Measurements from ENCODE around the gene TTBK1.

TTBK1 gene

DNA sequence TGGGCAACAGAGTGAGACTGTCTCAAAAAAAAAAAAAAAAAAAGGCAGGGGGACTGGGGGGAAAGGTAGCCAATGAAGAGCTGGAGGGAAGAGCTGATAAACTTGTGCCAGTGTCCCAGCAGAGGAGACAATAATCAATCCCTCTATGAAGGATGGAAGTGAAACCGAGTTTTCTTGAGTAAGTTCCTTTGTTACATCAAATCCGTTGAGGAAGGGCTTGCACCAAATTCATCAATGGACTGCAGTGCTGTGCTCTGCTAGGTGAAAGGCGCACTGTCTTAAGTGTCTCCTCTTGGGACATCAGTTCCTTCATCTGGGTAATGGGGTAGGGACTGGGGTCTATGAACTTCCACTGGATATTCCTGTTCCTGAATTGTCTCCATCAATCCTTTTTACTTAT is 68.4 kb downstream of the TTBK1 start:
- H3K4me3 Mint-ChIP-seq = no peak overlapping the region
- peaks cover 14% of the 10 kb centered on the region for H3K27me3 Mint-ChIP-seq
- no peaks in the 10 kb centered on the region for H3K36me3 Mint-ChIP-seq (ENCODE audit: low read depth)
- H3K4me1 Mint-ChIP-seq (ENCODE audit: low read depth) = peaks cover 48% of the 10 kb centered on the region
- intact Hi-C loops (cut with micrococcal nuclease) = no loop called here
- no peaks in the 10 kb centered on the region for H3K9me3 Mint-ChIP-seq
- H3K27ac Mint-ChIP-seq = no peak overlapping the region

DNA sequence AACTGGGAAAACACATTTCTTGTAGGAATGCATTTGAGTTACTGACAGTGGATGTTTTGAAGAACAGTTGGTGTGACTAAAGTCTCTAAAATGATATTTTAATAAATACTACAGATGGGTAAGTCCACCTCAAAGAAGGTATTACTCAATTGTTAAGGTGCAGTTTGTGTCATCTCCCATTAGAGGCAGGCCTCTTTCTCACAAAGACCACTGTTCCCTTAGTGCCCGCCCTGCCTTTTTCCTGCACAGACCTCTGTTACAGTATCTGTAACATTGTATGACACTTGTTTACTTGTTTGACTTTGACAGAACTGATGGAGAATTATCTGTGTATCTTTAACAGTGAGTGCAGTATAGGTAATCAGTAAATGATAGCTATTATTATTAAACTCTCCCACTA is 70.5 kb downstream of the TTBK1 start:
- Mint-ChIP-seq H3K4me3 (no peak overlapping the region), H3K36me3 (ENCODE audit: low read depth) (no peaks in the 10 kb centered on the region), H3K4me1 (ENCODE audit: low read depth) (peaks cover 43% of the 10 kb centered on the region), H3K27me3 (peaks cover under 1% of the 10 kb centered on the region), H3K27ac (no peak overlapping the region), H3K9me3 (no peaks in the 10 kb centered on the region)
- intact Hi-C loops (cut with micrococcal nuclease) = no loop called here

DNA sequence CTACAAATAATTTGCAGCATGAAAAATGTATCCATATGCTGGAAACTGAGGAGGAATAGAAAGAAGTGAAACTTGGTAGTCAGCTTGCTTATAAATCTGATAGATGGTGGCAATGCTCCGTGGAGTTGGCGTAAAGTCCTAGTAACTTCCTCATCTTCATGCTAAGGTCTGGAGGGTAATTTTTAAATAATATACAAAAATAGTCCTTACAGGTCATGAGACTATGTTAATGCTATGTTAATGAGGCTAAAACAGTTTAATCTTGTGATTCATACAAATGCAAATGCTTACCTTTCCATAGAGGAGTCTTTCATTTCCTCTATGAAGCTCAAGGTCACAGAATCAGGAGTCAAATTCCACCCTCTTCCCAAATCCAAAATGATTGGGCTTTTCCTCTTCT is 74.7 kb downstream of the TTBK1 start:
- Mint-ChIP-seq H3K27me3 (no peaks in the 10 kb centered on the region), H3K4me1 (ENCODE audit: low read depth) (peaks cover 27% of the 10 kb centered on the region), H3K27ac (no peak overlapping the region), H3K4me3 (no peak overlapping the region), H3K9me3 (no peaks in the 10 kb centered on the region), H3K36me3 (ENCODE audit: low read depth) (no peaks in the 10 kb centered on the region)
- intact Hi-C loops (cut with micrococcal nuclease) = no loop called here

DNA sequence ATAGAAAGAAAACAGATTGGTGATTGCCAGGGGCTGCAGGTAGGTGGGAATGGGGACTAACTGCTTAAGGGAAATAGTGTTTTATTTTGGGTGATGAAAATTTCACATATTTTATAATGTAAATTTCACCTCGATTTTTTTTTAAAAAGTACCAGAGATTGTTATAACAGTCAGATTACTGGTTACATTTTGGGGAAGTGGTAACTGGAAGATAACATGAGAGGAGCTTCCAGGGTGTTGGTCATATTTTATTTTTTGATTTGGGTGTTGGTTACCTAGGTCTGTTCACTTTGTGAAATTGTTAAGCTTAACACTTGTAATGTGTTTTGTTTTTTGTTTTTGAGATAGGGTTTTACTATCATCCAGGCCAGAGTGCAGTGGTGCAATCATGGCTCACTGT is 82.6 kb downstream of the TTBK1 start:
- H3K36me3 Mint-ChIP-seq (ENCODE audit: low read depth) = peaks cover 6% of the 10 kb centered on the region
- H3K4me3 Mint-ChIP-seq = no peak overlapping the region
- no peak overlapping the region for H3K27ac Mint-ChIP-seq
- no peaks in the 10 kb centered on the region for H3K27me3 Mint-ChIP-seq
- no peaks in the 10 kb centered on the region for H3K9me3 Mint-ChIP-seq
- H3K4me1 Mint-ChIP-seq (ENCODE audit: low read depth) = peaks cover 13% of the 10 kb centered on the region
- intact Hi-C loops (cut with micrococcal nuclease) = no loop called here

DNA sequence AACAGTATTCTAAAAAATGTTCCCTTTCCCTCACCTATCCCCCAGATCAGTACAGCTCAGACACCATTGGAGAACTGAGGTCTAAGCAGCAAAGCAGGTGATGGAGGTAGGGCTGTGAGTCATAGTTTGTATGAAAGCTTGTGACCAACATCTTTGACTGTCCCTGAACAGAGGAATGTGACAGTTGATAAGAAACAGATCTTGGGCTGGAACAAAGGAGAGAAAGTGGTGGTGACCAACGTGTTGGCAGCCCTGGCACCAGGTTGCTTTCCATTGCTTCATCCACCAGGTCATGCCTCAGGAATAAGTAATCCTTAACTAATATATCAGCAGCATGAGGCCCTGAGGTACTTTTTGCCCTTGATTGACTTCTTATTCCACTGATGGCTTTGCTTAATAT is 85.2 kb downstream of the TTBK1 start:
- H3K36me3 Mint-ChIP-seq (ENCODE audit: low read depth) = peaks cover 6% of the 10 kb centered on the region
- H3K4me1 Mint-ChIP-seq (ENCODE audit: low read depth) = peaks cover 20% of the 10 kb centered on the region
- H3K27ac Mint-ChIP-seq = no peak overlapping the region
- intact Hi-C loops (cut with micrococcal nuclease) = no loop called here
- H3K27me3 Mint-ChIP-seq = no peaks in the 10 kb centered on the region
- H3K4me3 Mint-ChIP-seq = no peak overlapping the region
- no peaks in the 10 kb centered on the region for H3K9me3 Mint-ChIP-seq

DNA sequence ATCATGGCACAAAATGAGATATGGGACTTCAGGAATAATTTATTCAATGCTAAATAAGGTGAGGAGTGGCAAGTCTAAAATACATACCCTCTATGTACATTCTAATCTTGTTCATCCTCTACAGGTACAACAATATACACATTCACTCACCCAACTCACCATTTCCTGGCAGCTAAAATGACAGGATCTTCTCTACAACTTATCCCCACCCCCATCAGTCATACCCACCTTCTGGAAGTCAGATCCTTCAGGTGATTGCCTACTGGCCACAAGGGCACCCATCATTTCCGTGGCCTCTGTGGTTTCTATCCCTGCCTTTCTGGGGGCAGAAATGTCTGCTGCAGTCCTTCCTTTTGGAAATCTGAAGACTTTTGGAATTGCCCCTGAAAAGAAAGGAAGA is 88.2 kb downstream of the TTBK1 start:
- no peaks in the 10 kb centered on the region for H3K27me3 Mint-ChIP-seq
- peaks cover 12% of the 10 kb centered on the region for H3K36me3 Mint-ChIP-seq (ENCODE audit: low read depth)
- intact Hi-C loops (cut with micrococcal nuclease) = no loop called here
- no peak overlapping the region for H3K4me3 Mint-ChIP-seq
- H3K9me3 Mint-ChIP-seq = no peaks in the 10 kb centered on the region
- H3K27ac Mint-ChIP-seq = no peak overlapping the region
- peaks cover 28% of the 10 kb centered on the region for H3K4me1 Mint-ChIP-seq (ENCODE audit: low read depth)

DNA sequence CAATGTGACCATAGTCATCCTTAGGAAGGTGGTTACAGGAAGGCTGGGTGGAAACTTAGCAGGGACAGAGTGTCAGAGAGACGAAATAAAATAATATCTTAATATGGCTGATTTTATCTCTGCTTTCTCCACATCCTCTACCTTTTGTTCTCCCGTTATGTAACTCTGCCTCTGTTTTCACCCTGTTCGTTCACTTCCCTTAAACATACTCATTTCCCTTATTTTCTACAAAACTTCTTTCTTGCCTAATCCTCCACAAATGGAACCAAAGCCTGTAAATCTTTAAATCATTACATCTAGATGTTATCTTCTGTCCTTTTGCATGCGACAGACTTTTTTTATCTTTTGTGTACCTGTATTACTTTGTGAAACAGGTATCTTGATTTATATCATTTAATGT is 88.6 kb downstream of the TTBK1 start:
- no peak overlapping the region for H3K27ac Mint-ChIP-seq
- no peak overlapping the region for H3K4me3 Mint-ChIP-seq
- intact Hi-C loops (cut with micrococcal nuclease) = no loop called here
- H3K4me1 Mint-ChIP-seq (ENCODE audit: low read depth) = peaks cover 28% of the 10 kb centered on the region
- H3K27me3 Mint-ChIP-seq = no peaks in the 10 kb centered on the region
- no peaks in the 10 kb centered on the region for H3K9me3 Mint-ChIP-seq
- peaks cover 16% of the 10 kb centered on the region for H3K36me3 Mint-ChIP-seq (ENCODE audit: low read depth)

DNA sequence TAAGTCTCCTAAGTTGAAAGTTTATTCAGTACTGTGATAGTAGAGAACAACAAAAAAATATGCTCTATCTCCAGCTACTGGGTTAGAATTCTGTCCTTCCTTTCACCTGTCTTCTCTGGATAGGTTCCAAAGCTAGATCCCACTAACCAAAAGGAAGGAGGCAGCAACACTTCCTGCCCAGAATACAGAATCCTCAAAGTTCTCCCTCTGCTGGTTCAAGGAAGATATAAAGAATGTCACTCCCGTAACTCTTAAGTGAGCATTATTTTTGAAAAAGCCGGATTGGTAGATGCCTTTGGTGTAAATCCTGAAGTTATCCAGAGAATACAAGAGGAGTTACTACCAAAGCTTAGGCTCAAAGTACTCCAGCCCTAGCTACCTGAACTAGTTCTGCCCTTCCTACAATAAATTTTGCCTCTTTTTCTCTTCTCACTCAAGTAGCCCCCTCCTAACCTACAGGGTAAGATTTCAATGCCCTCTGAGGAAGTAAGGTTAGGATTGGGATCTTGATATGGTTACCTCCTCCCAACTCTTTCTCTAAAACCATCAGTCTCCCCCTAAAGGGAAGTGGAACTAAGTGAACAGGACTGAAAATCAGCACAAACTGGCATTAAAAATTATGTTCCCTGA is 91.3 kb downstream of the TTBK1 start:
- no peaks in the 10 kb centered on the region for H3K9me3 Mint-ChIP-seq
- peaks cover 40% of the 10 kb centered on the region for H3K4me1 Mint-ChIP-seq (ENCODE audit: low read depth)
- no peaks in the 10 kb centered on the region for H3K27me3 Mint-ChIP-seq
- intact Hi-C loops (cut with micrococcal nuclease) = loop anchor here (2.0 kb wide), 1 partner anchor 72 kb away; no protein-coding TSS in a partner anchor
- H3K36me3 Mint-ChIP-seq (ENCODE audit: low read depth) = peaks cover 35% of the 10 kb centered on the region
- H3K4me3 Mint-ChIP-seq = no peak overlapping the region
- no peak overlapping the region for H3K27ac Mint-ChIP-seq

DNA sequence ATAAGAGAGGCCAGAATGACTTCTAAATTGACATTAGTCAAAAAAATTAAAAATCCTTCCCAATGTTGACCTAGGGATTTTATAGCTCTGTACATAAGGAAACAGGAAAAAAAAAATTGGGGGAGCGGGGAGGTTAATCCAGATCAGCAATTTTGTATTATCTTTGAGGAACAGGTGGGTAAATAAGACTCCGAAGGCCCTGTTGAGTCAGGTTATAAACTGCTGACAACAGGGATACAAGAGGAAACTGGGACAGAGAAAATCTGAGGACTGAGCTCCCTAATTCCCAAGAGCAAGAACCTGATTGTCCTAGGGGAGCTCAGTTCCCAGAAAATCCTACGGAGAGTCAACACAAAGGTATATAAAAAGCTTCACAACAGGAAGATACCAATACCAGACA is 92.2 kb downstream of the TTBK1 start:
- H3K27me3 Mint-ChIP-seq = no peaks in the 10 kb centered on the region
- peaks cover 44% of the 10 kb centered on the region for H3K36me3 Mint-ChIP-seq (ENCODE audit: low read depth)
- no peak overlapping the region for H3K27ac Mint-ChIP-seq
- no peak overlapping the region for H3K4me3 Mint-ChIP-seq
- H3K4me1 Mint-ChIP-seq (ENCODE audit: low read depth) = peaks cover 40% of the 10 kb centered on the region
- intact Hi-C loops (cut with micrococcal nuclease) = loop anchor here (2.0 kb wide), 1 partner anchor 73 kb away; no protein-coding TSS in a partner anchor
- H3K9me3 Mint-ChIP-seq = no peaks in the 10 kb centered on the region

DNA sequence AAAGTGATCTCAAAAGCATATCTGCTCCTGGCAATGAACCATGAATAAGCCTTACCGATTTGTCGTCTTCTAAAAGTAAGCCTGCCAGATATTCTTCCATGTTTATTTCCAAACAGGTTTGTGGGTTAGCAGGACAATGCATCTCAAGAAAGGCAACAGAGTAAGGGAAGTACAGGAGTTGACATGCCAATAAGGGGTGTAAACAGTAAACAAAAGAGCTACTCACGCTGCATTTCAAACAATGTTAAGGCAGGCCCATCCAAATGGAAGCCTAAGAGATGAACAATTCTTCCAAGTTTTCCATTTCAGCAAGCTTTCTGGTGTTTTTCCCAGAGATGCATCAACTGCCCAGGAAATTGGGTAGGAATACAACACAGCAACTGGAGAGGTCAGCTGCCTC is 93.1 kb downstream of the TTBK1 start:
- H3K27ac Mint-ChIP-seq = no peak overlapping the region
- peaks cover 53% of the 10 kb centered on the region for H3K36me3 Mint-ChIP-seq (ENCODE audit: low read depth)
- peaks cover 38% of the 10 kb centered on the region for H3K4me1 Mint-ChIP-seq (ENCODE audit: low read depth)
- intact Hi-C loops (cut with micrococcal nuclease) = no loop called here
- H3K27me3 Mint-ChIP-seq = no peaks in the 10 kb centered on the region
- no peak overlapping the region for H3K4me3 Mint-ChIP-seq
- no peaks in the 10 kb centered on the region for H3K9me3 Mint-ChIP-seq

All from dendritic cell treated with granulocyte-macrophage colony-stimulating factor and Interleukin-4, amounts not matched to agents 40 ng/mL and 50 ng/mL, for 4 days (primary cell).